ENCODE measurements around the gene MYL4. TPM values are rescaled to one million over a fixed set of nuclear protein-coding genes. Genes with fewer than 3 reads are reported as not detected.

MYL4 gene
- total and polyA plus RNA-seq, 2 of the 8 experiments (the other 6 are each of a cell fraction or from before 2014, with no cell fraction given): 0.12 TPM; not detected in 1

GRCh38 chr17:47235923-47236322, 26.8 kb downstream of the MYL4 start:
- no peak for FAIRE-seq
- Histone ChIP-seq H3K14ac (ENCODE audit: insufficient read length) (no peak overlapping the region), H3K9me3 (ENCODE audit: insufficient read depth in 2 of 2, low read depth in 1 of 2, low read length in 1 of 2) (no peaks in the 10 kb centered on the region), H2BK120ac (replicated peaks; ENCODE audit: low read depth, low read length) (no peak overlapping the region), H4K91ac (replicated peaks; ENCODE audit: insufficient read length, low read length) (no peak overlapping the region), H3K18ac (ENCODE audit: extremely low read depth, low read length) (no peak overlapping the region), H4K5ac (ENCODE audit: insufficient read length, low read depth, low read length) (no peak overlapping the region), H2BK5ac (ENCODE audit: low read depth, low read length) (no peak overlapping the region), H3K23ac (ENCODE audit: insufficient read length) (no peak overlapping the region), H3K56ac (replicated peaks; ENCODE audit: insufficient read length, low read depth, low read length) (no peak overlapping the region), H4K20me1 (replicated peaks in 1 of 2; ENCODE audit: control insufficient read depth in 1 of 2, insufficient read depth in 2 of 2, low read length in 2 of 2) (no peaks in the 10 kb centered on the region), H3K36me3 (ENCODE audit: control insufficient read depth in 2 of 4, insufficient read depth in 4 of 4, low read length in 3 of 4) (no peaks in the 10 kb centered on the region), H3K79me1 (ENCODE audit: low read depth, low read length) (no peaks in the 10 kb centered on the region), H2BK20ac (ENCODE audit: low read length) (no peak overlapping the region), H3K23me2 (ENCODE audit: low read depth, low read length) (no peaks in the 10 kb centered on the region), H3K4me3 (ENCODE audit: extremely low read depth in 1 of 4, insufficient read depth in 2 of 4, low read depth in 3 of 4, low read length in 4 of 4) (no peak overlapping the region), H3K4ac (replicated peaks; ENCODE audit: insufficient read length, low read depth, low read length) (no peak overlapping the region), H3K27me3 (replicated peaks in 1 of 4; ENCODE audit: control insufficient read depth in 3 of 4, extremely low read depth in 1 of 4, insufficient read depth in 3 of 4, low read length in 3 of 4) (no peaks in the 10 kb centered on the region), H3K27ac (ENCODE audit: low read depth, low read length) (no peak overlapping the region), H3K9ac (replicated peaks in 1 of 4; ENCODE audit: extremely low read depth in 1 of 4, low read depth in 3 of 4, low read length in 3 of 4) (no peak overlapping the region; a peak in 1 of 7 replicates), H2BK12ac (ENCODE audit: low read depth, low read length) (no peak overlapping the region), H2AK5ac (ENCODE audit: low read depth, low read length) (no peak overlapping the region), H3K4me2 (ENCODE audit: insufficient read depth in 1 of 2, low read depth in 2 of 2, low read length in 2 of 2) (no peak overlapping the region), H4K8ac (ENCODE audit: extremely low read depth, insufficient read depth, low read length) (no peak overlapping the region), H3K4me1 (replicated peaks in 1 of 4; ENCODE audit: control insufficient read depth in 3 of 4, insufficient read depth in 4 of 4, low read length in 3 of 4) (no peaks in the 10 kb centered on the region), H3K79me2 (ENCODE audit: control insufficient read depth in 1 of 2, insufficient read depth in 2 of 2, low read length in 2 of 2) (no peaks in the 10 kb centered on the region), H2BK15ac (ENCODE audit: low read length) (no peak overlapping the region), H2AFZ (ENCODE audit: low read length) (no peak overlapping the region; the same call in 1 of the 2 replicates)
- DNase-seq (ENCODE audit: low read depth in 1 of 2, low spot score in 2 of 2): no peak
- ChIA-PET CTCF (ENCODE audit: partially characterized antibody) (interaction anchor here (1.0 to 6.6 kb wide), 2 partner anchors 25 to 78 kb away, joined by 3 to 39 read pairs; no protein-coding TSS in a partner anchor), POLR2A (ENCODE audit: partially characterized antibody) (interaction anchor here (0.9 kb wide), 1 partner anchor 413 kb away, joined by 3 read pairs; the partner anchor contains the start of gene KPNB1)
- 86% methylated on average over 2 of the region's 2 CpGs; no CpG with 5 or more reads in 1 of the 2 experiments for WGBS, 2 experiments (ENCODE audit: extremely low coverage in 1 of 2, insufficient coverage in 1 of 2, insufficient read length in 1 of 2, insufficient replicate concordance in 2 of 2, low coverage in 1 of 2, low lambda C conversion rate in 2 of 2, missing lambda C conversion rate in 1 of 2)
- TF ChIP-seq SIRT6 (IDR thresholded peaks at IDR 0.05; ENCODE audit: low read length) (no peak), GTF2F1 (IDR thresholded peaks at IDR 0.05; ENCODE audit: borderline replicate concordance, low read depth, low read length) (no peak), HDAC6 (IDR thresholded peaks at IDR 0.05; ENCODE audit: low read depth, low read length) (no peak), TBP (IDR thresholded peaks at IDR 0.05; ENCODE audit: low read depth, low read length) (no peak), SAP30 (IDR thresholded peaks at IDR 0.05; ENCODE audit: insufficient read depth, insufficient replicate concordance, low read length) (no peak), SIN3A (conservative IDR thresholded peaks at IDR 0.05 in 1 of 2, IDR thresholded peaks at IDR 0.05 in 1 of 2; ENCODE audit: low read depth in 1 of 2, low read length in 2 of 2) (no peak)
- TF ChIP-seq, protein P1, sequence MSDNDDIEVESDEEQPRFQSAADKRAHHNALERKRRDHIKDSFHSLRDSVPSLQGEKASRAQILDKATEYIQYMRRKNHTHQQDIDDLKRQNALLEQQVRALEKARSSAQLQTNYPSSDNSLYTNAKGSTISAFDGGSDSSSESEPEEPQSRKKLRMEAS (IDR thresholded peaks at IDR 0.05): no peak
- TF ChIP-seq, protein P2, sequence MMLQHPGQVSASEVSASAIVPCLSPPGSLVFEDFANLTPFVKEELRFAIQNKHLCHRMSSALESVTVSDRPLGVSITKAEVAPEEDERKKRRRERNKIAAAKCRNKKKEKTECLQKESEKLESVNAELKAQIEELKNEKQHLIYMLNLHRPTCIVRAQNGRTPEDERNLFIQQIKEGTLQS (IDR thresholded peaks at IDR 0.05; ENCODE audit: insufficient read depth, low read depth, low read length): no peak
